Hematopoietic multipotent progenitor cell treated with erythropoietin and hydrocortisone succinate and interleukin-3 and kit ligand, for 17 days (in vitro differentiated cells): ENCODE data around the gene HS6ST2.

Experiments used
- DNase-seq: peaks from one replicate; pipeline ENCODE4 v3.0.0-alpha.2; 2015; ENCODE audit warnings: low spot score

The HS6ST2 gene

GRCh38 chrX:132673331-132673730 lies 285.1 kb downstream of the HS6ST2 start:
- DNase-seq = no peak

GRCh38 chrX:132671229-132671641 lies 287.2 kb downstream of the HS6ST2 start:
- no peak for DNase-seq

GRCh38 chrX:132669142-132669541 lies 289.3 kb downstream of the HS6ST2 start:
- no peak for DNase-seq

DNA sequence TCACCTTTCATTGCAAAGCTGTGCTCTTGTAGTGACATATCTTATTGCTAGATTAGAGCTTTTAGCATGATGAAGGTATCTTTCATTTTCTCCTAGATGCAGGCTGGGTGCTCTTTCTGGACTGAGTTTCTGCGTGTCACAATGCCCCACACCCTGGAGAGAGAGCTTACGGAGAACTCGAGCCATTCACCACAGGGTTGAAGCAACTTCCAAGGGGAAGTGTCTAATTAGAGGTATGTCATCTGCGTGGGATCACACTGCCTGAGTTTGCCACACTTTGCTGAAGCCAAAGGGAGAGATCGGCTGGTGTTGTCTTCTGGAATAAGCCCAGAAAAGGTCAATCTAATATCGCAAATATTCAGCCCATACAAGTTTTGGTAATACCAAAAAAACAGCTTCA lies 290.3 kb downstream of the HS6ST2 start:
- no peak for DNase-seq

- DNase-seq = no peak
These were observed 292.8 kb downstream of the HS6ST2 start for GRCh38 chrX:132665676-132666075.

DNA sequence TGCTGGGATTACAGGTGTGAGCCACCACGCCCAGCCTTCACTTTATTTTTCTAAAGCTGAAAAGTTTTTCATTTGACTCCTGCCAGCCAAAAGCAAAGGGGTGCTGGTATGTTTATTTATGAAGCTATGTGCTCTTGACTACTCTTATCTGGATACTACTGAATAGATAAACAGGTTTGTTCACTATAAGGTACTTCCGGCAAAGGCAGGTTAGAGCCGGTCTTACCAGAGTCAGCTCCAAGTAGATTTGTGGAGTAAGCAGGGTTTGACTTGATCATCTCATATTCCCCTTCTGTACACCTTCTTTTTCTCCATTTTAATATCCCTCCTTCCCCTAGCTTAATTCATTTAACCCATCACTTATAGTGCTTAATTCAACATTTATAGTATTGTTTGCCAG lies 294.2 kb downstream of the HS6ST2 start:
- DNase-seq = no peak

DNA sequence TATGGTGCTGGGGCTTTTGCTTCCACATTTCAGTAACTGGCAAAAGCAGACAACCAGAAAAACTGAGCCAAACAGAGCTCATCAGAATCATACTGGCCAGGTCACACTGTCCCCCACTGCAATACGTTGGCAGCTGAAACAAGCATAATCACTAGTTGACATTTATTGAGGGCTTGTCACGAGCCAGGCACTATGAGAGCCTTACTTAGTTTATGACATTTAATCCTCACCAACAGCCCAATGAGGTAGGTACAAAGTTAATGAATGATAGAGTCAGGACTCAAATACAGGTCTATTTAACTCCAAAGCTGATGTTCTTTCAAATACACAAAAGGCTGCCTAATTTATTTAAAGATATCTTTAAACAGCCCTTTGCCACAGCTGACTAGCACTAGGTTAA lies 295.6 kb downstream of the HS6ST2 start:
- no peak for DNase-seq

GRCh38 chrX:132657876-132658275 lies 300.6 kb downstream of the HS6ST2 start:
- no peak for DNase-seq

DNA sequence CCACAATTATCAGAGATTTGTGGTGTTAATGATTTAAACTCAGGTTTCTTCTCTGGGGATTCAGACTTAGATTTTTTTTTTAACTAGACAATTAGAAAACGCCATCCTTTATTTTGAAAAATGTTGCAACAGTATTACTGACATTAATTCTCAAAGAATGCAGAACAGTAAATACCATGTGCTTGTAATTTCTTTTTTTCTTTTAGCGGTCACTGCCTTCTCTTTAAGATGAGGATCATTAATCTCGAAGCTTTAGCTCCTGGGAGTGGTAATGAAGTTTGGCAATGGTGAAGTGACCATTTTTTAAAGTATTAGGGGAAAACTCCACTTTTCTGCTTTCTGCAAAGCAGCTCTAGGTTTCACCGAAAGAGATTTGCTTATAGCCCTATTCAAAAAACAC lies 305.6 kb downstream of the HS6ST2 start:
- no peak for DNase-seq

GRCh38 chrX:132651421-132652086 lies 306.9 kb downstream of the HS6ST2 start:
- DNase-seq = no peak

GRCh38 chrX:132648895-132649294 lies 309.5 kb downstream of the HS6ST2 start:
- no peak for DNase-seq

DNA sequence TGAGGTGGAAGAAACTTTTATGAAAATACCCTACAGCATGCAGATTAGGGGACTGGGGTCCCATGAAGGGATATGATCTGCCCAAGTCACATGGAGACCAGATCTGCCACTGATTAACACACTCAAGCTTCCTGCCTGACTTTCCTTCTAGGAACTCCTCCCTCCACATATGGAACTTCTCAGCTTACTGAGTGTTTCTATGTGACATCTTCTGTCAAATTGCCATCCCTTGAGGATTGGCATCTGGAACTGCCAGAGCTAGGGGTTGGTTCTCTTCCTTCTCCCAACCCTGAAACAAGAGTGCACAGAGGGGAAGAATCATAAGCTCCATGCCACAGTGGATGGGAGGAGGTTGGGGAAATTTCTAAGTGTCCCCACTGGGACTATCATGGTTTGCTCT lies 319.0 kb downstream of the HS6ST2 start:
- no peak for DNase-seq

DNA sequence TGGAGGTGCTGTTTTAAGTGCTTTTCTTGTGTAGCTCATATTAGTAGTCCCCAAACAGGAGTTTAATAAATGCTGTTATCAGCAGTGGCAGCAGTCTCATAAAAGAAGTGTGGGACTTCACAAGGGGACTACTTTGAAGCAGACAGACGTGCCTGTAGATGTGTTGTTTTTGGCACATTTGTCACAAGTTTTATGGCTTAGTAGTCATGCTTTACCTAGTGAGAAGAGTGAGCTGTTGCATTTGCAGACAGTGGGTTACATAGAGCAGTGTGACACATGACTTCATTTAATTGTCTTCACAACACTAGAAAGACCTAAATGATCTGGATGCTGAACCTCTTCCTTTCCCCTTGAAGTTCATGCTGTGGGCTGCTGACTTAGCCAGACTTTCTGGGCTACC lies 320.1 kb downstream of the HS6ST2 start:
- DNase-seq = no peak

DNA sequence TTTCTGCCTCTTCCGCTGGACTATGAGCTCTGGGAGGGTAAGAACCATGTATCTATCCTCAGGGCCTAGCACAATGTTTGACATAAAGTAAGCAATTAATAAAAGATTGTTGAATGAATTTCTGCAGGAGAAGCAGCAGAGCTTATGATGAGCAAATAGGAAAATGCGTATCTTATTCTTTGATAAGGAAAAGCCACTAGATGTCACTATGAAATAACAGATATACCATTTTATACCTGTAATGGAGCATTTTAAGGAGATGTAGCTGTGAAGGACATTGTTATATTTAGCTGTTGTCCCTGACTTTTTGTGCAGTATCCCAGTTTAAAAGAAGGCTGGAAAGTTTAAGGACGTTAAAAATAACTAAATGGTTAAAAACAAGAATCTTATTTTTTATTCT lies 322.3 kb downstream of the HS6ST2 start:
- no peak for DNase-seq

- DNase-seq = no peak
These were observed 323.9 kb downstream of the HS6ST2 start for GRCh38 chrX:132634521-132634920.

GRCh38 chrX:132631579-132632232 lies 326.7 kb downstream of the HS6ST2 start:
- peak; percentile 36 for DNase-seq

DNA sequence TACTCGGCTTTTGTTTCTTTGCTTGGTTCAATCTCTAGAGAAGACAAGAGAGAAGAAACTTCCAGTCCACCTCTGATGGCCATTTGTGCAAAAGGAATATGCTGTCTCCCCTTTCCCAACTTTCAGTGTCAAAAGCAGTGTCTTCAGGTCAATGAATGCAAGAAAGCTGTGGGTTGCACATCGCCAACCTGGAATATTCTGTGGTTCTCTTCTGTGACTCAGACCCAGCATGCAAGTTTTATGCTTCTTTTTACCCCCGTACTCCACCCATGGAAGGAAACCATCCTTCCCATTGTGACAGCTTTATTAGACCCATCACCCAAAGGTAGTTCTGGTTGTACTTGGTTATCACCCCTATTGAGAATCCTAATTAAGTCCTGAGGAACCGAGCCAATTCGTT lies 334.0 kb downstream of the HS6ST2 start:
- no peak for DNase-seq

- no peak for DNase-seq
These were observed 334.5 kb downstream of the HS6ST2 start for GRCh38 chrX:132623942-132624341.

- no peak for DNase-seq
These were observed 335.1 kb downstream of the HS6ST2 start for GRCh38 chrX:132623300-132623699.

- DNase-seq = peak; percentile 36
These were observed 336.3 kb downstream of the HS6ST2 start for GRCh38 chrX:132622130-132622529.

- no peak for DNase-seq
These were observed 339.6 kb downstream of the HS6ST2 start for GRCh38 chrX:132618810-132619209.

DNA sequence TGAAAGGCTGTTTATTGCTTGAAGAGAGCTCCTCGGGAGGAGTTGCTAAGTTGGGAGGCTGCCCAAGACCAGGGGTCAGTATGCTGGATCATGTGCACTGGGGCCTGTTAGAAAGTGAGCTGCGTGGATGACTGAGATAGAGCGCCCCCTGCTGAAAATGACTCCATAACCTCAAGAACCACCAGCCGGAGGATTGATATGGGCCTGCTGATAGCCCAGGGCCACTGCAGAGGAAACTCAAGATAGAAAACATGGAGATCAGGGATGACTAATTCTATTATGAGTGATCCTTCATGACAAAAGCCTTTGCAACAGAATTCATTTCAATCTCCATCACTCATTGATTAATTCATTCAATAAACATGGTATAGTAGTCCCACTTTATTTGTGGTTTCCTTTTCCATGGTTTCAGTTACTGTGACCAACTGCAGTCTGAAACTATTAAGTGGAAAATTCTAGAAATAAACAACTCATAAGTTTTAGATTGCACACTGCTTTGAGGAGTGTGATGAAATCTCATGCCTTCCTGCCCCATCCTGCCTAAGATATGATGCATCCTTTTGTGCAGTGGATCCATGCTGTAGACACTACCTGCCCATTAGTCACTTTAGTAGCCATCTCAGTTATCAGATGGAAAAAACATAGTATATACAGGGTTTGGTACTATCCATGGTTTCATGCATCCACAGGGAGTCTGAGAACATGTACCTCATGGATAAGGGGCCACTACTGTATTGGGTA lies 342.9 kb downstream of the HS6ST2 start:
- DNase-seq = peak; percentile 68

DNA sequence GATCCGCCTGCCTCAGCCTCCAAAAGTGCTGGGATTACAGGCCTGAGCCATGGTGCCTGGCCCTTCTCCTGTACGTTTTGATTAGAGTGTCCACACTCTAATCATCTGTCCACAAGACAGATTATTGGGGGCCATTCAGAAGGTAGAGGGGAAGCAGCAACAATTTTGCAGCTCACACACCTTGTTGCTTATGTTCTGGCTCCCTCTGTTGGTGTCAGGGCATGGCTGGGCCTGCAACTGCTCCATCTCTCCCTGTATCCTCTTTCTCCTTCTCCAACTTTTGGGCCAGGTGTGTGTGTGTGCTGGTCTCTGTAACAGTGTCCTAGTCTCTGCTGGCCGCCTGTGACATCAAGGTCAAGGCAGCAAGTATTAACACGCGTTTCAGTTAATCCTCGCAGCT lies 344.1 kb downstream of the HS6ST2 start:
- peak; percentile 6 for DNase-seq
